Ovary (tissue), 3 donors: ENCODE results near the gene NKD2.

Source experiments
- EP300 ChIP-seq: sonication (generic); formaldehyde crosslinking; IDR thresholded peaks from one replicate; pipeline ENCODE4 v1.6.1; 2017; ENCODE audit warnings: antibody characterized with exemption
- POLR2A ChIP-seq: fragments of 450-650 bp; IDR thresholded peaks from one replicate; pipeline ENCODE4 v1.6.1; 2017; ENCODE audit warnings: antibody characterized with exemption, mild to moderate bottlenecking, moderate library complexity
- TF ChIP-seq, protein P1 (sequence below), 3 donors: fragments of 450-650 bp in 2 of 3; fragments of 200-600 bp in 1 of 3; IDR thresholded peaks; one replicate each; pipeline versions ENCODE4 v1.5.1 to v1.8.0; 2016 to 2022; ENCODE audit warnings: antibody characterized with exemption in 3 of 3, mild to moderate bottlenecking in 1 of 3
- donor health status: DM: no; HTN: no; CAD: no.

DNA sequence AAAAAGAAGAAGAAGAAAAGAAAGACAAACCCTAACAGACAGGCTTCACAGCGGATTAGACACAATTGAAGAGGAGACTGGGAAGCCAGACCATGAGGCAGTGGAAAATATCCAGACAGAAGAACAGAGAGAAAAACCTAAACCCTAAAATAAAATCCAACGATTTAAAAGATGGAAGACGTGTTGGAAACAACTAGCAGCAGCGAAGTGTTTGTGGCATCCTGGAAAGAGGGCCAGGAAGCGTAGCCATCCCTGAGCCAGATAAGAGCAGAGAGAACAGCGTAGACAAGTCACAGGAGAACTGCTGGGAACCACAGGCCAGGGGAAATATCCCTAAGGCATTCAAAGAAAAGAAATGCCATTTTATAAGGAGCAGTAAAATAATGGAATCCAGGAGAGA, 39.7 kb upstream of the NKD2 start:
- TF ChIP-seq, protein P1, sequence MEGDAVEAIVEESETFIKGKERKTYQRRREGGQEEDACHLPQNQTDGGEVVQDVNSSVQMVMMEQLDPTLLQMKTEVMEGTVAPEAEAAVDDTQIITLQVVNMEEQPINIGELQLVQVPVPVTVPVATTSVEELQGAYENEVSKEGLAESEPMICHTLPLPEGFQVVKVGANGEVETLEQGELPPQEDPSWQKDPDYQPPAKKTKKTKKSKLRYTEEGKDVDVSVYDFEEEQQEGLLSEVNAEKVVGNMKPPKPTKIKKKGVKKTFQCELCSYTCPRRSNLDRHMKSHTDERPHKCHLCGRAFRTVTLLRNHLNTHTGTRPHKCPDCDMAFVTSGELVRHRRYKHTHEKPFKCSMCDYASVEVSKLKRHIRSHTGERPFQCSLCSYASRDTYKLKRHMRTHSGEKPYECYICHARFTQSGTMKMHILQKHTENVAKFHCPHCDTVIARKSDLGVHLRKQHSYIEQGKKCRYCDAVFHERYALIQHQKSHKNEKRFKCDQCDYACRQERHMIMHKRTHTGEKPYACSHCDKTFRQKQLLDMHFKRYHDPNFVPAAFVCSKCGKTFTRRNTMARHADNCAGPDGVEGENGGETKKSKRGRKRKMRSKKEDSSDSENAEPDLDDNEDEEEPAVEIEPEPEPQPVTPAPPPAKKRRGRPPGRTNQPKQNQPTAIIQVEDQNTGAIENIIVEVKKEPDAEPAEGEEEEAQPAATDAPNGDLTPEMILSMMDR (IDR thresholded peaks at IDR 0.05) = no peak
- TF ChIP-seq POLR2A (no peak), EP300 (no peak)
